OCI-LY7 (cell line): ENCODE measurements around the gene APOD. TPM values are rescaled to one million over a fixed set of nuclear protein-coding genes. Genes with fewer than 3 reads are reported as not detected.

ENCODE experiments used
- BruUV-seq: library from RNA; stranded (reverse); fragments of 400-500 nt; replicated peaks from 2 replicates; lab custom pipeline; 2021; lab: Mats Ljungman, UMichigan
- CTCF ChIA-PET: fragments of 300-600 bp; sonication (Branson Sonifier 250); formaldehyde crosslinking; loops from one replicate; lab custom pipeline; 2022; ENCODE audit warnings: antibody characterized with exemption; ENCODE audit not compliant: unreplicated experiment; lab: Charles Lee
- POLR2A ChIA-PET: fragments of 300-600 bp; sonication (Branson Sonifier 250); formaldehyde crosslinking; loops from one replicate; lab custom pipeline; 2022; ENCODE audit warnings: antibody characterized with exemption; lab: Charles Lee
- DNase-seq: peaks from one replicate; pipeline ENCODE4 v3.0.0-alpha.2; 2015; ENCODE audit warnings: low spot score
- H2AFZ ChIP-seq: fragments of 200-600 bp; sonication (generic), shearing (Covaris generic); 2 replicates; pipeline ENCODE4 v1.6.1; 2014; ENCODE audit warnings: mild to moderate bottlenecking, antibody characterized with exemption, low read length, moderate library complexity
- H3K27ac ChIP-seq: fragments of 200-600 bp; sonication (generic); 2 replicates; pipeline ENCODE4 v1.5.1; 2014; ENCODE audit warnings: mixed run types, low read depth, mild to moderate bottlenecking, moderate library complexity, low read length, inconsistent platforms; ENCODE audit not compliant: poor library complexity, severe bottlenecking
- H3K36me3 ChIP-seq: fragments of 200-600 bp; sonication (generic); 2 replicates; pipeline ENCODE4 v1.6.1; 2014; ENCODE audit warnings: mild to moderate bottlenecking, antibody characterized with exemption, low read length, moderate library complexity, mixed read lengths; ENCODE audit not compliant: insufficient read depth
- H3K4me1 ChIP-seq: fragments of 200-600 bp; sonication (generic); 2 replicates; pipeline ENCODE4 v1.5.1; 2014; ENCODE audit warnings: mild to moderate bottlenecking, low read length; ENCODE audit not compliant: insufficient read depth, poor library complexity, severe bottlenecking
- H3K4me2 ChIP-seq: fragments of 200-600 bp; sonication (generic); 2 replicates; pipeline ENCODE4 v1.6.1; 2014; ENCODE audit warnings: mild to moderate bottlenecking, low read length
- H3K4me3 ChIP-seq: fragments of 200-600 bp; sonication (generic); 2 replicates; pipeline ENCODE4 v1.5.1; 2014; ENCODE audit warnings: mild to moderate bottlenecking, low read depth, low read length; ENCODE audit not compliant: poor library complexity, severe bottlenecking
- H3K79me2 ChIP-seq: fragments of 200-600 bp; sonication (generic); 2 replicates; pipeline ENCODE4 v1.6.1; 2016; ENCODE audit warnings: low read depth, mild to moderate bottlenecking, low read length, moderate library complexity, mixed read lengths; ENCODE audit not compliant: insufficient read depth
- H3K9me2 ChIP-seq: fragments of 200-600 bp; sonication (generic); 2 replicates; pipeline ENCODE4 v1.6.1; 2016; ENCODE audit warnings: mild to moderate bottlenecking, low read length, mixed read lengths; ENCODE audit not compliant: insufficient read depth
- H3K9me3 ChIP-seq: fragments of 200-600 bp; sonication (generic); 2 replicates; pipeline ENCODE4 v1.6.1; 2014; ENCODE audit warnings: mild to moderate bottlenecking, mixed run types, low read length, mixed read lengths
- H4K20me1 ChIP-seq: fragments of 200-600 bp; sonication (generic); 2 replicates; pipeline ENCODE4 v1.6.1; 2014; ENCODE audit warnings: mild to moderate bottlenecking, antibody characterized with exemption, low read length, moderate library complexity, mixed read lengths; ENCODE audit not compliant: insufficient read depth
- EZH2phosphoT487 ChIP-seq: fragments of 200-600 bp; sonication (generic); IDR thresholded peaks from 2 replicates; pipeline ENCODE4 v1.6.1; 2018; ENCODE audit warnings: low read depth, borderline replicate concordance, mild to moderate bottlenecking, mixed run types, antibody characterized with exemption, low read length, moderate library complexity, mixed read lengths
- intact Hi-C: fragments of 100-400 bp; cut with micrococcal nuclease; formaldehyde crosslinking; loops from one replicate; pipeline ENCODE4 v1.10.0; 2022; ENCODE audit not compliant: unreplicated experiment
- total RNA-seq, 2 experiments: library from RNA; depleted of rRNA in 1 of 2; stranded (reverse); fragments of >200 nt in 1 of 2; shearing (Covaris generic) in 1 of 2; gene quantifications; 2 replicates each; pipeline ENCODE4 v1.2.3, GENCODE V29; 2014 to 2022
- TF ChIP-seq, protein P1 (sequence below): fragments of 200-600 bp; sonication (generic); conservative IDR thresholded peaks from 2 replicates; pipeline ENCODE4 v1.5.1; 2014; ENCODE audit warnings: mild to moderate bottlenecking, antibody characterized with exemption, low read length, moderate library complexity, mixed read lengths

APOD gene
- total RNA-seq, 2 experiments from 2014 or later, result not detected

DNA sequence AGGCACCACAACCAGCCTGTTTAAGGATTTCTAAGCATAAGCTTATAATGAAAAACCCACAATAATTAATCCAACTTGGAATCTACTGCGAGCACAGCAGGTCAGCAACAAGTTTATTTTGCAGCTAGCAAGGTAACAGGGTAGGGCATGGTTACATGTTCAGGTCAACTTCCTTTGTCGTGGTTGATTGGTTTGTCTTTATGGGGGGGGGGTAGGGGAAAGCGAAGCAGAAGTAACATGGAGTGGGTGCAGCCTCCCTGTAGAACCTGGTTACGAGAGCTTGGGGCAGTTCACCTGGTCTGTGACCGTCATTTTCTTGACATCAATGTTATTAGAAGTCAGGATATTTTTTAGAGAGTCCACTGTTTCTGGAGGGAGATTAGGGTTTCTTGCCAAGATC, 15.1 kb downstream of the APOD start:
- CTCF ChIA-PET, result interaction anchor here (0.6 kb wide), 1 partner anchor 46 kb away, joined by 3 read pairs; no protein-coding TSS in a partner anchor
- Histone ChIP-seq H3K4me2 (peak overlapping the region; percentile 37), H3K27ac (no peak overlapping the region), H3K79me2 (no peaks in the 10 kb centered on the region), H3K4me3 (no peak overlapping the region), H3K4me1 (peaks cover 29% of the 10 kb centered on the region), H2AFZ (peak overlapping the region; percentile 68; the same call in 1 of the 2 replicates), H3K9me2 (no peaks in the 10 kb centered on the region), H3K36me3 (no peaks in the 10 kb centered on the region), H4K20me1 (no peaks in the 10 kb centered on the region), H3K9me3 (no peaks in the 10 kb centered on the region)
- DNase-seq, result peak; percentile 47
- TF ChIP-seq EZH2phosphoT487, result no peak
- TF ChIP-seq, protein P1, sequence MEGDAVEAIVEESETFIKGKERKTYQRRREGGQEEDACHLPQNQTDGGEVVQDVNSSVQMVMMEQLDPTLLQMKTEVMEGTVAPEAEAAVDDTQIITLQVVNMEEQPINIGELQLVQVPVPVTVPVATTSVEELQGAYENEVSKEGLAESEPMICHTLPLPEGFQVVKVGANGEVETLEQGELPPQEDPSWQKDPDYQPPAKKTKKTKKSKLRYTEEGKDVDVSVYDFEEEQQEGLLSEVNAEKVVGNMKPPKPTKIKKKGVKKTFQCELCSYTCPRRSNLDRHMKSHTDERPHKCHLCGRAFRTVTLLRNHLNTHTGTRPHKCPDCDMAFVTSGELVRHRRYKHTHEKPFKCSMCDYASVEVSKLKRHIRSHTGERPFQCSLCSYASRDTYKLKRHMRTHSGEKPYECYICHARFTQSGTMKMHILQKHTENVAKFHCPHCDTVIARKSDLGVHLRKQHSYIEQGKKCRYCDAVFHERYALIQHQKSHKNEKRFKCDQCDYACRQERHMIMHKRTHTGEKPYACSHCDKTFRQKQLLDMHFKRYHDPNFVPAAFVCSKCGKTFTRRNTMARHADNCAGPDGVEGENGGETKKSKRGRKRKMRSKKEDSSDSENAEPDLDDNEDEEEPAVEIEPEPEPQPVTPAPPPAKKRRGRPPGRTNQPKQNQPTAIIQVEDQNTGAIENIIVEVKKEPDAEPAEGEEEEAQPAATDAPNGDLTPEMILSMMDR, result no peak
- BruUV-seq, result no TSS peak
- POLR2A ChIA-PET, result interaction anchor here (0.6 to 1.7 kb wide), 2 partner anchors 13 to 316 kb away, joined by 4 to 9 read pairs; no protein-coding TSS in a partner anchor
- intact Hi-C loops, result no loop called here

GRCh38 chr3:195566797-195567196, 16.9 kb downstream of the APOD start:
- intact Hi-C loops, result no loop called here
- BruUV-seq, result no TSS peak
- Histone ChIP-seq H3K4me2 (no peak overlapping the region), H3K4me1 (peaks cover 29% of the 10 kb centered on the region), H3K9me3 (no peaks in the 10 kb centered on the region), H3K4me3 (no peak overlapping the region), H3K9me2 (no peaks in the 10 kb centered on the region), H3K79me2 (no peaks in the 10 kb centered on the region), H3K36me3 (no peaks in the 10 kb centered on the region), H2AFZ (no peak overlapping the region), H3K27ac (no peak overlapping the region), H4K20me1 (no peaks in the 10 kb centered on the region)
- no peak for TF ChIP-seq EZH2phosphoT487
- TF ChIP-seq, protein P1, result no peak
- ChIA-PET CTCF (no interaction called here), POLR2A (interaction anchor here (1.0 kb wide), 1 partner anchor 16 kb away, joined by 3 read pairs; the partner anchor contains the start of gene APOD)
- DNase-seq, result no peak

DNA sequence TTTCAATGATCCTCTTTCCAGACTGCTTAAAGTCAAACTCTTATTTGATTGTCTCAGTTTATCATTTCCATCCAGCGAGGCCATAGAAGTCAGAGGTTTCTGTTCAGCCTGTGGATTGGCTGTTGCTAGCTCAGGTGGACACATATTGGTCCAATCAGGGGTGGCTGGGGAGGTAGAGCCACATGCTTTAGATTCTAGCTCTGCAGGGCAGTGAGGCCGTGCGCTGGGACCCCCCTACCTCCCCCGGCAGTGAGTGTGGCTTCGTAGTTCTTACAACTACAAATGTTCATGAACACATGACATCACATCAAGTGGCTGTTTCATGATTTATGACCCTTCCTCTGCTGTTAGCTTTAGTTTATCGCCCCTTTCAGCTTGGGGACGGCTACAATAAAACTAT, 18.0 kb downstream of the APOD start:
- Histone ChIP-seq H3K4me2 (no peak overlapping the region), H3K4me3 (no peak overlapping the region), H3K36me3 (no peaks in the 10 kb centered on the region), H3K79me2 (no peaks in the 10 kb centered on the region), H3K4me1 (peaks cover 27% of the 10 kb centered on the region), H3K27ac (no peak overlapping the region), H2AFZ (0 out of 2 replicates have a peak overlapping the region, but pooled peaks have one; percentile 29), H3K9me3 (no peaks in the 10 kb centered on the region), H4K20me1 (no peaks in the 10 kb centered on the region), H3K9me2 (no peaks in the 10 kb centered on the region)
- CTCF ChIA-PET, result no interaction called here
- no peak for TF ChIP-seq EZH2phosphoT487
- TF ChIP-seq, protein P1, result no peak
- intact Hi-C loops, result no loop called here
- no TSS peak for BruUV-seq
- POLR2A ChIA-PET, result interaction anchor here (1.0 kb wide), 1 partner anchor 17 kb away, joined by 3 read pairs; the partner anchor contains the start of gene APOD
- DNase-seq, result no peak
